GOT3 (cell line): Measurements from ENCODE around the gene MRTFB.

Experiments
- DNase-seq: peaks from one replicate; lab custom pipeline; 2025; ENCODE audit warnings: mixed read lengths; lab: John Stamatoyannopoulos, UW

The MRTFB gene

DNA sequence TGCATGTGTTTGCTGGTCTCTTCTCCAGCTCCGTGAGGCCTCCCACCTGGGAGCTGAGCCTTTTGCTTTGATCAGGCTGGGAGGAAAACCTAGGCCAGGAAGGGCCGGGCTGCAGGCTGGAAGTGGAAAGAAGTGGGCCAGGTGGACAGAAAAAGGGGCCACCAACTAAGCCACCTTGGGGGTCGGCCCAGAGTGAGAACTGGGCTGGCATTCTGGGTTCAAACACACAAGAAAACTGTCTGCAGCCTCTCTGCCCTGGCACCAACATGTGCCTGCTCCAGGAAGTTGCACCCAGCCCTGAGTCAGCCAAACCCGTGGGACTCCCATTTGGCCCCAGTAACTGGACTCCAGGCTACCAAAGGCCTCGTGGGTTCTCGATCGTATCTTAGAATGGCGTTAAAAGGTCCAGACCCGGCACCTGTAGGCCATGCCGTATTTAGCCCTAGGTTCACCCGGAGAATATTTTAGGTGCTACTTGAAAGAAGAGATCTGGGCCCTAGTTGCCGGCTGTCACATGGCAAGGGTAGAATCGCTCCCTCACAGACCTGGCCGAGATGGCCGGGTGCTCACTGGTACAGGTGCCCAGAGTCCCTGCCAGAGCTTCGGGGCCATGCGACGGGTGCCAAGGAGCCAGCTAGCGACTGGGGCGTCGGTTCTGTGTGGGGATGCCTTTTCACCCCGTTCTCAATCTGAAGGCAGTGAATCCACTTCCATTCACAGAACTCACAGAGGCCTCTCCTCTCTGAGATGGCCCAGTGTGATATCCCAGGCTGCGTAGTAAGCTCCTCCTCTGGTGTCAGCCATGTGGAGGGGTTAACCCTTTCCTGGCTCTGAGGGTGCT is 236.6 kb downstream of the MRTFB start:
- DNase-seq, result no peak

DNA sequence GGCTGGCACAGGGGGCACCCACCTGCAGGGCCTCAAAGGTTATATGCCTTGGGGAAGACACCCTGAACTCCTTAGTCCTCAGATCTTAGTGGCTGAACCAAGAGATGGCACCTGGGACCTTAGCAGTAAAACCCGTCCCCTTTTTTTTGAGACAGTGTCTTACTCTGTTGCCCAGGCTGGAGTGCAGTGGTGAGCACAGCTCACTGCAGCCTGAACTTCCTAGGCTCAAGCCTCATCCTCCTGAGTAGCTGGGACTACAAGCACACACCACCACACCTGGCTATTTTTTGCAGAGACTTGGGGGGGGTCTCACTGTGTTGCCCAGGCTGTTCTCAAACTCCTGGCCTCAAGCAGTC is 237.2 kb downstream of the MRTFB start:
- DNase-seq, result no peak

DNA sequence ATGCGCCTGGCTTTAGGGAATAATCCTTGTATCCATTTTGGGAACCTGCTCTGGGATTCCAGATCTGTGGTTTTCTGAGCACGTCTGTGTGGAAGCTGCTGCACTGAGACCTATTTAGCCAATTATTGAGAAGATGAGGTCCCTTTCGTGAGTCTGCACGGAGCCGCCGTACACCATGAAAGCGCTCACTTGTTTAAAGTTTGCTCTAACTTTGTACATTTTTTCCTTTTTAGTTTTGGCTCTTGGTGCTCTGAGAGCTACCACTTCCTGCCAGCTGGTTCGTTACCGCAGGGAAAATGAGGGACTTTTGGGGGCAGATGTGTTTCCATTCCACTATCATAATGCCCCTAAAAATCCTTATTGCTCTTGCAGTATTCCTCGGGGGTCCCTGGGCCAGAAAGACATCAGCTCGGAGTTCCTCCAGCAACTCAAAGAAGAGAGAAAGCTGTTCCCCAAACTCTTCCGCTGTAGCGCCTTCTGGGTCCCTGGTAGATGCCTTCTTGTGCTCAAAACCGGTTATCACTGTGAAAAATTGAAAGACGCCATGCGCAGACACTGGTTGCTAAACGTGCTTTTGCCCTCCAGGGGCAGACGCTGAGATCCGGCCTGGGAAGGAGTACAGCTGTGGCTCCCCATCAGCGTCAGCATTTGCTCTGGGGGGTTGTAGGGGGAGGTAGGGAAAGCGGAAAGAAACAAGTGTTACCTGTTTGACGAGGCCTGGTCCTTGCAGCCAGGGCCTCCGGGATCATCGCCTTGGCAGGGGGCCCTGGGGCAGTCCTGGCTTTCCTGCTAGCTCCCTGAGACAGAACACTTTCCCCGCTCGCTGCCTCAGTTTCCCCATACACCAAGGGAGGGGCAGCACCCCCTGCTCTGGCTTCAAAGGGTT is 238.1 kb downstream of the MRTFB start:
- DNase-seq, result no peak

DNA sequence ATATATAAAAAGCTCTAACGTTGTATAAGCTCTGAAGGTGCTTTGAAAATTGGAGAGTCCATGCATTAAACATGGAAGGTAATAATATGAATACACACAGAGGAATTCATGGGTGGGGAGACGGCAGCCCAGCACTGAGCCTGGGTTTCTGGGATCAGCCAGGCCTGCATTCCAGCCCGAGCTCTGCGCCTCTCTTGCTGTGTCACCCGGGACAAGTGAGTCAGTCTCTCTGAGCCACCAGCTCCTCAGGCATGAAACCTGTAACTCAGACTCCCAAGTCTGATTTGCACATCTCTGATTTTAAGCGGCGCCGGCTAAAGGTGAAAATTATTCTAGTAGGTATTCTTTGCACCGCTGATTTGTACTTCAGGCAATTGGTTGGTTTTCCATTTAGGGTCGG is 238.8 kb downstream of the MRTFB start:
- DNase-seq, result no peak

DNA sequence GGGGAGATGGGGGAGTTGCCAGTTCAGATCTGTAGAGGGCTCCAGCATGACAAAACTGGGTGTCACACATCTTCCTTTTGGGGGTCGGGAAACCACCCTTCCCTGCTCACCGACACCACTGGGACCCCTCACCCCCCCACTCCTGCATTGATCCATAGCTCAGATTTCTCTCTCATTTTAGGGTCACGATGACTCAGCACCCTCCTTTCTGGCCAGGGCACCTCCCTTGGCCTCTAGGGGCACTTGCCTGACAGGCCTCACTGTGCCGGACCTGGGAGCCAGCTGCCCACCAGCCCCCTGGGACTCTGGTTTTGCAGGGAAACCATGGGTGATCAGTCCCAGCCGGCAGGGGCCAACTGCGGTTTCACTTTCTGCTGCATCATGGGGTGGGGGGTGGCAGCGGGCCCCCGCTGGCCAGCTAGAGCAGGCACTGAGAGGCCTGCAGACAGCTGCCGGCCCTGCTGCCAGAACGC is 239.4 kb downstream of the MRTFB start:
- no peak for DNase-seq

DNA sequence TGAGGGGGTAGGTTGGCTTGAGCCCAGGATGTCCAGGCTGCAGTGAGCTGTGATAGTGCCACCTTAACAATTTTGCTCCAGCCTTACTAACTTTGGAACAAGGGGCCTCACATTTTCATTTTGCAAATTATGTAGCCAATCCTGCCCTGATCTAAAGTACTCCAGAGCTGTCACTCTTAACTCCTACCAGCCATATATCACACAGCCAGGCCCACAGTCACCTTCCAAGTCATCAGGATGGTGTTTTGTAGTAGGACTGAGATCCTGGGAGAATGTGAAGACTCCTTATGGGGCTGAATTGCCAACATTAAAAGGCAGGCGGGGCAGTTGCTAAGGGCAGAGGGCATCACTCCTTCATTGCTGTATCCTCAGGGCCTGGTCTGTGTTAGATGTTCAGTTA is 243.0 kb downstream of the MRTFB start:
- no peak for DNase-seq

DNA sequence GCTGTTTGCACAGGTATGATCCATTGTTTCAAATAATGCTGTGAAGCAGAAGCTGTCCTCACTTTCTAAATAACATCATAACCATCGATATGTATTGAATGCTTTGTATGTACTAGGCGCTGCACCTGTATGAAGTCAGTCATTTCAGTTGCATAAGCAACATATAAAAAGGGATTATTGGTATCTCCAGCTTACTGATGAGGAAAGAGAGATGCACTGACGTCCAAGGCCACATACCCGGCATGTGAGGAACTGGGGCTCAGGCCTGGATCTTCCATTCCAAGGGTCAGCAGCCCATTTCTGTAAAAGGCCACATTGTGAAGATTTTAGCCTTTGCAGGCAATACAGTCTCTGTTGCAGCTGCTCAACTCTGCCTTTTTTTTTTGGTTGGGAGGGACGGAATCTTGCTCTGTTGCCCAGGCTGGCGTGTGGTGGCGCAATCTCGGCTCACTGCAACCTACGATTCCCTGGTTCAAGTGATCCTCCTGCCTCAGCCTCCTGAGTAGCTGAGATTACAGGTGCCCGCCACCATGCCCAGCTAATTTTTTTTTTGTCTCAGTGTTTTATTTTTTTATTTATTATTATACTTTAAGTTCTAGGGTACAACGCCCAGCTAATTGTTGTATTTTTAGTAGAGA is 244.7 kb downstream of the MRTFB start:
- DNase-seq, result no peak
